Stimulated activated CD4-positive, alpha-beta T cell treated with anti-CD3 and anti-CD28 coated beads, Interleukin-1b, Interleukin-23, amount 100 ng/mL, for 48 hours (primary cell): ENCODE data around the gene TNXB.
A peak's percentile ranks its signal among the peaks of the same experiment; 100 is the strongest.
"Not testable (repeated sequence)": the region's sequence is repeated elsewhere in the genome, so short reads cannot be mapped to it uniquely, and the experiment has no call there.

Experiments
- DNase-seq: peaks from one replicate; pipeline ENCODE4 v3.0.0-alpha.2; 2020

The TNXB gene

GRCh38 chr6:32109765-32110160 lies 625 bp upstream of the TNXB start:
- no peak for DNase-seq

GRCh38 chr6:32108727-32109113 lies 418 bp downstream of the TNXB start:
- no peak for DNase-seq

GRCh38 chr6:32108094-32108627 lies 977 bp downstream of the TNXB start:
- DNase-seq = no peak

- no peak for DNase-seq
These were observed 1.7 kb downstream of the TNXB start for GRCh38 chr6:32107406-32107805.

- no peak for DNase-seq
These were observed 3.7 kb downstream of the TNXB start for GRCh38 chr6:32105433-32105832.

- no peak for DNase-seq
These were observed 6.9 kb downstream of the TNXB start for GRCh38 chr6:32102255-32102654.

- DNase-seq = not testable (repeated sequence)
These were observed 8.9 kb downstream of the TNXB start for GRCh38 chr6:32100251-32100650.

GRCh38 chr6:32097364-32097763 lies 11.8 kb downstream of the TNXB start:
- DNase-seq = no peak

GRCh38 chr6:32096394-32097258 lies 12.5 kb downstream of the TNXB start:
- DNase-seq = no peak

GRCh38 chr6:32096087-32096393 lies 13.1 kb downstream of the TNXB start:
- no peak for DNase-seq

GRCh38 chr6:32095338-32096086 lies 13.6 kb downstream of the TNXB start:
- no peak for DNase-seq

- DNase-seq = no peak
These were observed 16.2 kb downstream of the TNXB start for GRCh38 chr6:32092760-32093497.

- DNase-seq = no peak
These were observed 19.9 kb downstream of the TNXB start for GRCh38 chr6:32089082-32089828.

- DNase-seq = no peak
These were observed 20.6 kb downstream of the TNXB start for GRCh38 chr6:32088487-32089049.

- peak; percentile 83 for DNase-seq
These were observed 21.3 kb downstream of the TNXB start for GRCh38 chr6:32087574-32088486.

GRCh38 chr6:32086661-32087573 lies 22.2 kb downstream of the TNXB start:
- DNase-seq = no peak

- no peak for DNase-seq
These were observed 23.2 kb downstream of the TNXB start for GRCh38 chr6:32085759-32086459.

- no peak for DNase-seq
These were observed 24.4 kb downstream of the TNXB start for GRCh38 chr6:32084780-32085179.
